A549 (cell line): Measurements from ENCODE around the gene RHOB. TPM values are rescaled to one million over a fixed set of nuclear protein-coding genes. Genes with fewer than 3 reads are reported as not detected.

Source experiments
- ATAC-seq, 2 experiments: fragments of 200-7000 bp in 1 of 2; fragments of >200 bp in 1 of 2; cut with Nextera tagmentation in 1 of 2; cut with Tn5 transposase in 1 of 2; 3 replicates each; pipeline versions ENCODE4 v1.8.0 to v1.9.1; 2018 to 2020; ENCODE audit warnings: mild to moderate bottlenecking in 1 of 2, moderate library complexity in 1 of 2
- CTCF ChIA-PET: fragments of 300-600 bp; sonication (Branson Sonifier 250); formaldehyde crosslinking; extraction: SDS; loops from one replicate; lab custom pipeline; 2021; ENCODE audit warnings: antibody characterized with exemption, inconsistent platforms; lab: Yijun Ruan, JAX
- POLR2A ChIA-PET: fragments of 350-600 bp; formaldehyde crosslinking; extraction: SDS; loops from one replicate; lab custom pipeline; 2021; ENCODE audit warnings: antibody characterized with exemption, inconsistent platforms; lab: Yijun Ruan, JAX
- DNase-seq, 2 experiments: peaks; one replicate each; pipeline versions ENCODE4 v3.0.0 to v3.0.0-alpha.2; 2011 to 2016; ENCODE audit warnings: low read depth in 1 of 2, low spot score in 1 of 2
- FAIRE-seq: peaks from 2 replicates; lab custom pipeline; 2011; peaks lifted over from hg19 to GRCh38; lab: Jason Lieb, UNC
- H3K27ac ChIP-seq, 2 experiments: fragments of >200 bp; sonication (Bioruptor Twin); formaldehyde crosslinking; 3 replicates each; pipeline ENCODE4 v1.5.1; 2016 to 2017
- H3K4me1 ChIP-seq: fragments of >200 bp; sonication (Bioruptor Twin); formaldehyde crosslinking; 3 replicates; pipeline ENCODE4 v1.6.1; 2016
- H3K4me2 ChIP-seq: fragments of >200 bp; sonication (Bioruptor Twin); formaldehyde crosslinking; 3 replicates; pipeline ENCODE4 v1.6.1; 2016
- H3K4me3 ChIP-seq: fragments of >200 bp; sonication (Bioruptor Twin); formaldehyde crosslinking; 3 replicates; pipeline ENCODE4 v1.5.1; 2016
- H3K9me3 ChIP-seq: fragments of >200 bp; sonication (Bioruptor Twin); formaldehyde crosslinking; 3 replicates; pipeline ENCODE4 v1.6.1; 2016
- FOSL2 ChIP-seq, 2 experiments: fragments of 450-650 bp in 1 of 2; fragments of >200 bp in 1 of 2; sonication (Bioruptor Twin) in 1 of 2; formaldehyde crosslinking; IDR thresholded peaks; 2 replicates each; pipeline versions ENCODE4 v1.5.0 to v1.6.1; 2016 to 2020; ENCODE audit warnings: mild to moderate bottlenecking in 1 of 2, moderate library complexity in 1 of 2
- REST ChIP-seq: fragments of 200-600 bp; sonication (generic); IDR thresholded peaks from 2 replicates; pipeline ENCODE4 v1.6.1; 2016; ENCODE audit warnings: antibody characterized with exemption, mild to moderate bottlenecking, moderate library complexity
- RNF2 ChIP-seq: fragments of 200-600 bp; sonication (generic); IDR thresholded peaks from 2 replicates; pipeline ENCODE4 v1.6.1; 2016; ENCODE audit warnings: low read depth, mild to moderate bottlenecking, antibody characterized with exemption, moderate library complexity, borderline replicate concordance
- SMC3 ChIP-seq: fragments of >200 bp; sonication (Bioruptor Twin); formaldehyde crosslinking; IDR thresholded peaks from 3 replicates; pipeline ENCODE4 v1.6.1; 2018; ENCODE audit warnings: inconsistent platforms
- WGBS: methylation state at CpG from one replicate; pipeline ENCODE4 v1.1.6; 2017; ENCODE audit errors: missing lambda C conversion rate; 5-methylcytosine and 5-hydroxymethylcytosine counted together
- polyA plus RNA-seq, 4 experiments: library from polyadenylated mRNA; depleted of rRNA in 3 of 4; stranded (reverse); fragments of >200 nt; fragmentation: RNase III in 1 of 4; extraction: RNeasy Plus Mini Kit Qiagen cat#74134 plus additional on column Dnase treatment in 1 of 4; gene quantifications; 2 replicates in 3 of 4; 3 replicates in 1 of 4; pipeline ENCODE4 v1.2.3, GENCODE V29; 2011 to 2017
- small RNA-seq, 6 experiments: library from RNA; depleted of rRNA; stranded (forward); fragments of <200 nt; gene quantifications; one replicate each; pipeline ENCODE3, GENCODE V24; 2012

RHOB gene
- polyA plus RNA-seq, 2 of the 4 experiments (the other 2 are of a cell fraction) = 84.5 to 157 TPM

- Histone ChIP-seq H3K9me3 (no peaks in the 10 kb centered on the region), H3K4me3 (no peak overlapping the region), H3K4me1 (peaks cover 40% of the 10 kb centered on the region), H3K27ac (peak overlapping the region; percentile 43 to 70), H3K4me2 (peak overlapping the region; percentile 44)
- ChIA-PET CTCF (interaction anchor here (1.0 to 3.0 kb wide), 4 partner anchors 10 to 154 kb away, joined by 3 to 11 read pairs (median 4); partner anchors contain the start of gene HS1BP3), POLR2A (interaction anchor here (2.5 kb wide), 1 partner anchor 49 kb away, joined by 16 read pairs; the partner anchor contains the start of gene RHOB)
- ATAC-seq (peak; percentile 57 to 63; a peak in 4 of 6 replicates), FAIRE-seq (no peak), DNase-seq (peak; percentile 40 to 43)
- 61% methylated on average over 10 of the region's 10 CpGs for WGBS
- TF ChIP-seq RNF2 (no peak), FOSL2 (IDR thresholded peaks at IDR 0.05) (no peak), FOSL2 (CRISPR knock-in tag; IDR thresholded peaks at IDR 0.05) (peak; percentile 38; the same call in 1 of the 2 replicates)
Measured at GRCh38 chr2:20496076-20496872, 49.4 kb downstream of the RHOB start.

GRCh38 chr2:20496942-20497341 is 50.1 kb downstream of the RHOB start:
- no peak for FAIRE-seq
- H3K9me3 ChIP-seq = no peaks in the 10 kb centered on the region
- WGBS = 90% methylated on average over 11 of the region's 11 CpGs
- peak in 1 of 2 experiments; percentile 9; a peak in 2 of 6 replicates for ATAC-seq
- no peak for DNase-seq
- H3K4me3 ChIP-seq = no peak overlapping the region
- no peak for TF ChIP-seq SMC3
- no peak for TF ChIP-seq REST
- peaks cover 38% of the 10 kb centered on the region for H3K4me1 ChIP-seq
- ChIA-PET POLR2A (interaction anchor here (1.0 to 2.5 kb wide), 2 partner anchors 47 to 50 kb away, joined by 3 to 16 read pairs; partner anchors contain the start of gene RHOB), CTCF (interaction anchor here (1.2 to 3.0 kb wide), 3 partner anchors 16 to 154 kb away, joined by 3 to 11 read pairs (median 5); partner anchors contain the start of gene HS1BP3)
- H3K4me2 ChIP-seq = peak overlapping the region; percentile 44; the same call in 2 of the 3 replicates
- peak overlapping the region; percentile 43 to 70; a peak in 5 of 6 replicates for H3K27ac ChIP-seq

Small RNA genes lying within 50 kb of the gene (small RNA-seq; reads per million reads assigned to genes)
- gene RF00019 (0 reads per million in 6 experiments), gene RNA5SP86 (0 reads per million in 6 experiments)

Other genes starting within 250 kb of the RHOB start
- gene SDC1, start 221.9 kb upstream of the RHOB start, polyA plus RNA-seq (2011; rRNA removed) = 97.1 and 116 TPM in 2 replicates
- 157 to 171 TPM (median 166 TPM) in 3 replicates for gene SDC1, start 221.9 kb upstream of the RHOB start, polyA plus RNA-seq (2017; fragmentation: RNase III; extraction: RNeasy Plus Mini Kit Qiagen cat#74134 plus additional on column Dnase treatment)
- gene PUM2, start 96.2 kb upstream of the RHOB start, polyA plus RNA-seq (2011; rRNA removed) = 93.8 and 94.2 TPM in 2 replicates
- gene PUM2, start 96.2 kb upstream of the RHOB start, polyA plus RNA-seq (2017; fragmentation: RNase III; extraction: RNeasy Plus Mini Kit Qiagen cat#74134 plus additional on column Dnase treatment) = 44.6 to 45.2 TPM (median 44.8 TPM) in 3 replicates
- 12.4 and 13.8 TPM in 2 replicates for gene HS1BP3, start 204.0 kb downstream of the RHOB start, polyA plus RNA-seq (2011; rRNA removed)
- 17.7 to 23.5 TPM (median 20.5 TPM) in 3 replicates for gene HS1BP3, start 204.0 kb downstream of the RHOB start, polyA plus RNA-seq (2017; fragmentation: RNase III; extraction: RNeasy Plus Mini Kit Qiagen cat#74134 plus additional on column Dnase treatment)
- 0.05 and 0.09 TPM in 2 replicates for gene GDF7, start 220.1 kb downstream of the RHOB start, polyA plus RNA-seq (2011; rRNA removed)
- 0.03 TPM in 3 replicates for gene GDF7, start 220.1 kb downstream of the RHOB start, polyA plus RNA-seq (2017; fragmentation: RNase III; extraction: RNeasy Plus Mini Kit Qiagen cat#74134 plus additional on column Dnase treatment)